ENCODE data around the gene SPATA13. TPM values are rescaled to one million over a fixed set of nuclear protein-coding genes. Genes with fewer than 3 reads are reported as not detected.

SPATA13 gene
- total and polyA plus RNA-seq, 12 donors, result 3.3 to 21.4 (median 10.2) TPM

GRCh38 chr13:24184265-24184841 lies 23.8 kb downstream of the SPATA13 start:
- 91 to 98% methylated on average over 4 of the region's 4 CpGs for WGBS, 2 donors
- ATAC-seq (no peak), DNase-seq (no peak)
- H3K36me3 ChIP-seq, result no peaks in the 10 kb centered on the region
- no peak overlapping the region for H3K27ac ChIP-seq
- no peak overlapping the region for H3K4me3 ChIP-seq
- H3K4me1 ChIP-seq, result peaks cover 0 to 11% (median 0%) of the 10 kb centered on the region in 9 donors
- TF ChIP-seq, protein P1, sequence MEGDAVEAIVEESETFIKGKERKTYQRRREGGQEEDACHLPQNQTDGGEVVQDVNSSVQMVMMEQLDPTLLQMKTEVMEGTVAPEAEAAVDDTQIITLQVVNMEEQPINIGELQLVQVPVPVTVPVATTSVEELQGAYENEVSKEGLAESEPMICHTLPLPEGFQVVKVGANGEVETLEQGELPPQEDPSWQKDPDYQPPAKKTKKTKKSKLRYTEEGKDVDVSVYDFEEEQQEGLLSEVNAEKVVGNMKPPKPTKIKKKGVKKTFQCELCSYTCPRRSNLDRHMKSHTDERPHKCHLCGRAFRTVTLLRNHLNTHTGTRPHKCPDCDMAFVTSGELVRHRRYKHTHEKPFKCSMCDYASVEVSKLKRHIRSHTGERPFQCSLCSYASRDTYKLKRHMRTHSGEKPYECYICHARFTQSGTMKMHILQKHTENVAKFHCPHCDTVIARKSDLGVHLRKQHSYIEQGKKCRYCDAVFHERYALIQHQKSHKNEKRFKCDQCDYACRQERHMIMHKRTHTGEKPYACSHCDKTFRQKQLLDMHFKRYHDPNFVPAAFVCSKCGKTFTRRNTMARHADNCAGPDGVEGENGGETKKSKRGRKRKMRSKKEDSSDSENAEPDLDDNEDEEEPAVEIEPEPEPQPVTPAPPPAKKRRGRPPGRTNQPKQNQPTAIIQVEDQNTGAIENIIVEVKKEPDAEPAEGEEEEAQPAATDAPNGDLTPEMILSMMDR (IDR thresholded peaks at IDR 0.05), result no peak
- intact Hi-C loops (cut with DNase I), result no loop called here
- peaks cover 0 to 15% (median 0%) of the 10 kb centered on the region in 11 donors for H3K9me3 ChIP-seq
- no peaks in the 10 kb centered on the region for H3K27me3 ChIP-seq

- H3K9me3 ChIP-seq, result peaks cover 0 to 15% (median 0%) of the 10 kb centered on the region in 11 donors
- no peak for ATAC-seq
- H3K4me1 ChIP-seq, result peaks cover 0 to 11% (median 0%) of the 10 kb centered on the region in 9 donors
- H3K4me3 ChIP-seq, result no peak overlapping the region
- no peak for DNase-seq
- H3K27ac ChIP-seq, result no peak overlapping the region
- no peaks in the 10 kb centered on the region for H3K36me3 ChIP-seq
- WGBS, 2 donors, result 87 to 90% methylated on average over 11 of the region's 11 CpGs
- no peaks in the 10 kb centered on the region for H3K27me3 ChIP-seq
- intact Hi-C loops (cut with DNase I), result no loop called here
- TF ChIP-seq, protein P1 (IDR thresholded peaks at IDR 0.05), result no peak
Measured at GRCh38 chr13:24184882-24185281, 24.4 kb downstream of the SPATA13 start.

GRCh38 chr13:24185591-24186232 lies 25.2 kb downstream of the SPATA13 start:
- no peaks in the 10 kb centered on the region for H3K36me3 ChIP-seq
- intact Hi-C loops (cut with DNase I), result no loop called here
- no peak overlapping the region for H3K27ac ChIP-seq
- no peaks in the 10 kb centered on the region for H3K27me3 ChIP-seq
- peaks cover 0 to 11% (median 0%) of the 10 kb centered on the region in 9 donors for H3K4me1 ChIP-seq
- peaks cover 0 to 15% (median 0%) of the 10 kb centered on the region in 11 donors for H3K9me3 ChIP-seq
- TF ChIP-seq, protein P1 (IDR thresholded peaks at IDR 0.05), result no peak
- no peak for ATAC-seq
- 93 to 94% methylated on average over 7 of the region's 7 CpGs for WGBS, 2 donors
- H3K4me3 ChIP-seq, result no peak overlapping the region
- no peak for DNase-seq

DNA sequence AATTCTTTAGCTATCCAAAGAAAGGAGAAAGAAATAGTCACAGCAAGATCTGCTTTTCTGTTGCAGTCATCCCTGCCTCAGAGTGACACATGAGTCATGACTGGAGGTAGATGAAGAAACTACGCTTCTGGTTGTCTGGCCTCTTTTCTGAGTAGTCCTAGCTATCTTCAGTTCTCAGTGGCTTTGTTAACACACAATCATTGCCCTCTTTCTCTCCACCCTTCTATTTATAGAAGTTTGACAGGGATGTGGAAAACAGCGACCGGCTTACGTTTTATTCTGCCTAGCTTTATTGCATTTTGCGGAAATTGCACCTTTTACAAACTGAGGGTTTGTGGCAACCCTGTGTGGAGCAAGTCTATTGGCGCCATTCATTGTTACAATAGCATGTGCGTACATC lies 26.7 kb downstream of the SPATA13 start:
- Histone ChIP-seq H3K9me3 (peaks cover 0 to 15% (median 0%) of the 10 kb centered on the region in 11 donors), H3K27ac (no peak overlapping the region), H3K4me3 (no peak overlapping the region), H3K27me3 (no peaks in the 10 kb centered on the region), H3K4me1 (peaks cover 0 to 11% (median 0%) of the 10 kb centered on the region in 9 donors), H3K36me3 (no peaks in the 10 kb centered on the region)
- intact Hi-C loops (cut with DNase I), result no loop called here
- DNase-seq (no peak), ATAC-seq (no peak)
- WGBS, 2 donors, result 71 to 80% methylated on average over 7 of the region's 7 CpGs
- TF ChIP-seq, protein P1 (IDR thresholded peaks at IDR 0.05), result no peak
